Ureter (tissue), 1 donor: ENCODE results near the gene SLIT1. TPM values are rescaled to one million over a fixed set of nuclear protein-coding genes. Genes with fewer than 3 reads are reported as not detected.

Experiments used
- DNase-seq: peaks from one replicate; pipeline ENCODE4 v3.0.0-alpha.2; 2020; ENCODE audit warnings: low spot score
- total RNA-seq: library from RNA; stranded (reverse); gene quantifications from one replicate; pipeline ENCODE4 v1.2.4, GENCODE V29; 2023
- donor health status: DM: yes; HTN: yes; CAD: no.

SLIT1 gene
- total RNA-seq, 1 donor from 2014 or later = 0.34 TPM

- DNase-seq = no peak
Measured at GRCh38 chr10:96973809-96974747, 211.7 kb downstream of the SLIT1 start.

GRCh38 chr10:96972264-96972663 is 213.5 kb downstream of the SLIT1 start:
- no peak for DNase-seq

- DNase-seq = no peak
Measured at GRCh38 chr10:96971324-96971723, 214.4 kb downstream of the SLIT1 start.

DNA sequence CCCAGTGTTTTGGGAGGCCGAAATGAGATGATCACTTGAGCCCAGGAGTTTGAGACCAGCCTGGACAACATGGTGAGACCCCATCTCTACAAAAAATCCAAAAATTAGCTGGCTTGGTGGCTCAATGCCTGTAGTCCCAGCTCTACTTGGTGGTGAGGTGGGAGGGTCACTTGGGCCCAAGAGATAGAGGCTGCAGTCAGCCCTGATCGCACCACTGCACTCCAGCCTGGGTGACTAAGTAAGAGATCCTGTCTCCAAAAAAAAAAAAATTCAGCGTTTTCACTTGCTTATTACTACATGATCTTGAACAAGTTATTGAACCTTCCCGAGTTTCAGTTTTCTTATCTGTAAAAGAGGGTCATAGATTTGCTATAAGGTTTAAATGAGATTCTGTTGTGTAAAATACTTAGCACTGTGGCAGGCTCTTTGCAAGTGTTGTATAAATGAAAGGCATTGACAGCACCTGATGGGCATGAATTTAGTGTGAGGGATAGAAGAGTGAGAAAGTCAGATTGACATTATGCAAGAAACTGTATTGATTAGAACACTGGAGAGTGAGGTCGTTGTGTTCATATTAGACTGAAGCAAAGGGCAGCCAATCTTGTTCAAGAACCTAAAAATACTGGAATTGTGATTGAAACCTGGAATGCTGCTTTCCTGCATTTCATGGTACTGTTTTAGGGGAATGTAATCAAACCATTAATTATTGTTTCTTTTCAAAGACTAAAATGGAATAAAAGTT is 216.9 kb downstream of the SLIT1 start:
- no peak for DNase-seq

GRCh38 chr10:96967847-96968246 is 217.9 kb downstream of the SLIT1 start:
- DNase-seq = no peak

DNA sequence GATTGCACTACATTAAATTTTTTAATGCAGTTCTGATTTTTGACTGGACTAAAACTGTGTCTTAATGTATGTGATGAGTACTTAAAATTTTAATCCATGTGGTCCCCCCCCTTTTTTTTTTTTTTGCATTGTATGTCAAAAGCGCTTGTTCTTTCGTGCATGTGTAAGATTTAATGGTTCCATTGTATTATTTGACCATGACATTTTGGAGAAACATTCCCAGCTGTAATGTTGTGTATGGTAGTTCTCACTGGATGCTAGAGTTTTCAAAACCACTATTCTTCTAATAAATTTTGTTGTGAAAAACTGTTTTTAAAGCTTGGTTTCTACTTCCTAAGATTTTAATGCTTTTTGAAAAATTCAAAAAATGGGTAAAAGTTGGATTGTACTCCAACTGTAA is 221.6 kb downstream of the SLIT1 start:
- no peak for DNase-seq

DNA sequence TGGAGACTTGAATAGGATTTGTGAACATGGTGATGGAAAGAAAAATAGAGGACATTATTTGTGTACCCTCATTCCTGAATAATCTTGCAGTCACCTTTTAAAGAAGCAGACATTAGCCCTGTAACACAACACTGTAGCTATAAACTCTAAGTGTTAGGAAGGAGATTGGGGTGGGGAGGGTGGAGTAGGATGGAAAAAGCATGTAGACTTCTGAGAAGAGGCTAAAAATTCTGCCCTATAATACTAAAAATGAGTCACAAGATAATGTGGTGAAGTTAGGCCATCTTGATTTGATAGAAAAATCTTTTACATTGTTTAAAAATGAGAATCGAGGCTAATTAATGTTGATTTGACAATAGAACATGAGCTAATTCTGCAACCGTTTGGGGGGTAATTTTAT is 224.9 kb downstream of the SLIT1 start:
- no peak for DNase-seq

DNA sequence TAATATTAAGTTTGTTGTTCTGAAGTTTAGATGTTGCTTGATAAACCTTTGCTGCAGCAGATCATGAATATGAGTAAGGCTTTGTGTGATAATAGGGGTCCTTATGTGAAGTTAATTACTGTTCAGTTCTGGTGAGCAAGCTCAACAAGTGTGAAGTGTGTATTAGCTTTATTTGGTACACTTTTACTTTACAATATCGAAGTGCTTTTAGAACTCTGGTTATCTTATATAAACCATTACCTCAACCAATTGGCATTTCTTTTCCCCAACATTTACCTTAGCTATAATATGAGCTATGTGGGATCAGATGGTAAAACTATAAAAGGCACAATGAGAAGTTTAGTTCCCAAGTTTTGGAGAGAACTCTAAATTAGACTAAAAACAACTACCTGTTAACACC is 226.0 kb downstream of the SLIT1 start:
- DNase-seq = no peak

DNA sequence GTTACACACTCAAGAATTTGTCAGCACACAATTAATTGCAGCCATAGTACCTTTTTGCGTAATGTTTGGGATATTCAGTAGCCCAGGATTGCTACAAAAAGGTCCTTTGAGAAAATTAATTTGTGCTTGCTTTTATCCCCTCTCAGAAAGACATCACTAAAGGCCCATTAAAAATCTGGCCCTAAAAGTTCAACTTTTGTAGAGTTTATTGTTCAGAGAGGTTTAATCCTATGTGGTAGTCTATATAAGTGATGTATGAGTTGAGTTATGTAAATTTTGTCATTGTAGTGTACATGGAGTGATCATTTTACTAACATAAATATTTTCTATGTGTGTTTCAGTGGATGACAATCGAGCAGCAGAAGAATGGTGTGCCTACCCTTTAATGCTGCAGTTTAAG is 227.7 kb downstream of the SLIT1 start:
- DNase-seq = no peak

DNA sequence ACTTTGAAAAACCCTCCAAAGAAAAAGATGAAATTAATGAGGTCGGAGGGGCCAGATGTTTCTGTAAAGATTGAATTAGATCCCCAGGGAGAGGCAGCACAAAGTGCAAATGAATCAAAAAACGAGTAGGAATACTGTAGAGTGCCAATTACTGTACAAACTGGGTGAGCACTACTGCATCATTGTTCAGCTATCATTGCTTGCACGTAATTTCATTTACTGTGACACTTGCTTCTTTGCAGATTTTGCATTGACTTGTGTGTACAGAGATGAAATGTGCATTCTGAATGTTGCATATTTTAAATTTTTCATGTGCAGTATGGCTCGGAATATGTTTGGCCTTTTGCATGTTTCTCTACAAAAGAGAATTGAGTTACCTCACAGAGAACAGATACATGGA is 230.0 kb downstream of the SLIT1 start:
- no peak for DNase-seq

- DNase-seq = no peak
Measured at GRCh38 chr10:96951954-96952353, 233.8 kb downstream of the SLIT1 start.

GRCh38 chr10:96949039-96949683 is 236.6 kb downstream of the SLIT1 start:
- no peak for DNase-seq

Other genes starting within 250 kb of the SLIT1 start
- gene ARHGAP19, start 106.7 kb upstream of the SLIT1 start, total RNA-seq = 8.3 TPM
- gene FRAT1, start 133.3 kb upstream of the SLIT1 start, total RNA-seq = 2.9 TPM
- gene FRAT2, start 148.8 kb upstream of the SLIT1 start, total RNA-seq = 11.8 TPM
- gene RRP12, start 215.4 kb upstream of the SLIT1 start, total RNA-seq = 51.9 TPM
- gene PGAM1, start 240.2 kb upstream of the SLIT1 start, total RNA-seq = 190 TPM